ENCODE measurements around the gene MEGF6. TPM values are rescaled to one million over a fixed set of nuclear protein-coding genes. Genes with fewer than 3 reads are reported as not detected.

Gene MEGF6
- total and polyA plus RNA-seq, 2 of the 8 experiments (the other 6 are each of a cell fraction or from before 2014, with no cell fraction given), result 4.1 to 14.8 TPM

DNA sequence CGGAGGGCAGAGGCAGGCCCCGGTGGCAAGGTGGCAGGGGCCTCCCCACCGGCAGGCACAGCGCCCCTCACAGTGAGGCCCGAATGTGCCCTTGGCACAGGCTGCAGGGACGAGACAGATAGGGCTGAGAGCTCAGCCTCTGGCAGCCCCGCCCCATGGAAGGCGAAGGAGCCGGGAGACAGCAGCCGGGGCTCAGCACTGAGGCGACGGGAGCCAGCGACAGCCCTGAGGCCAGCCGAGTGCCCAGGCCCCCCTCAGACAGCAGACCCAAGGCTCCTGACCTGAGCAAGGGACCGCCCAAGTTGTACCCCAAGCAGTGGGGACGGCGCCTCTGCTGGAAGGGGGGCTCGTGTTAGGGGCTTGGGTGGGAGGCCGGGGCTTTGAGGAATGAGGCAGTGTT is 113.8 kb downstream of the MEGF6 start:
- 83% methylated on average over 17 of the region's 19 CpGs; no CpG with 5 or more reads in 1 of the 2 experiments for WGBS, 2 experiments (ENCODE audit: extremely low coverage in 1 of 2, insufficient coverage in 1 of 2, insufficient read length in 1 of 2, insufficient replicate concordance in 2 of 2, low coverage in 1 of 2, low lambda C conversion rate in 2 of 2, missing lambda C conversion rate in 1 of 2)
- no peak overlapping the region for H2AK5ac ChIP-seq (ENCODE audit: low read depth, low read length)
- no peaks in the 10 kb centered on the region for H3K79me2 ChIP-seq (ENCODE audit: control insufficient read depth in 1 of 2, insufficient read depth in 2 of 2, low read length in 2 of 2)
- H3K9ac ChIP-seq (replicated peaks in 1 of 4; ENCODE audit: extremely low read depth in 1 of 4, low read depth in 3 of 4, low read length in 3 of 4), result no peak overlapping the region
- CTCF ChIA-PET (ENCODE audit: partially characterized antibody), result interaction anchor here (0.9 to 2.4 kb wide), 4 partner anchors 9 to 121 kb away, joined by 3 to 9 read pairs (median 4); no protein-coding TSS in a partner anchor
- no peak overlapping the region for H2AFZ ChIP-seq (ENCODE audit: low read length)
- POLR2A ChIA-PET (ENCODE audit: partially characterized antibody), result no interaction called here
- H3K23me2 ChIP-seq (ENCODE audit: low read depth, low read length), result no peaks in the 10 kb centered on the region
- no peak overlapping the region for H3K14ac ChIP-seq (ENCODE audit: insufficient read length)
- H3K4ac ChIP-seq (replicated peaks; ENCODE audit: insufficient read length, low read depth, low read length), result no peak overlapping the region
- H2BK5ac ChIP-seq (ENCODE audit: low read depth, low read length), result no peak overlapping the region
- FAIRE-seq (no peak), DNase-seq (ENCODE audit: low read depth in 1 of 2, low spot score in 2 of 2) (no peak)
- H3K18ac ChIP-seq (ENCODE audit: extremely low read depth, low read length), result no peak overlapping the region
- H3K79me1 ChIP-seq (ENCODE audit: low read depth, low read length), result no peaks in the 10 kb centered on the region
- no peak overlapping the region for H2BK12ac ChIP-seq (ENCODE audit: low read depth, low read length)
- no peak overlapping the region for H2BK20ac ChIP-seq (ENCODE audit: low read length)
- H4K91ac ChIP-seq (replicated peaks; ENCODE audit: insufficient read length, low read length), result no peak overlapping the region
- H3K23ac ChIP-seq (ENCODE audit: insufficient read length), result no peak overlapping the region
- H2BK15ac ChIP-seq (ENCODE audit: low read length), result no peak overlapping the region
- no peak overlapping the region for H3K4me2 ChIP-seq (ENCODE audit: insufficient read depth in 1 of 2, low read depth in 2 of 2, low read length in 2 of 2)
- H2BK120ac ChIP-seq (replicated peaks; ENCODE audit: low read depth, low read length), result no peak overlapping the region
- H3K4me1 ChIP-seq (replicated peaks in 1 of 4; ENCODE audit: control insufficient read depth in 3 of 4, insufficient read depth in 4 of 4, low read length in 3 of 4), result peaks cover 0 to 4% (median 0%) of the 10 kb centered on the region in 4 experiments; a peak in 1 of 7 replicates
- peaks cover 2 to 10% of the 10 kb centered on the region in 2 experiments for H4K20me1 ChIP-seq (replicated peaks in 1 of 2; ENCODE audit: control insufficient read depth in 1 of 2, insufficient read depth in 2 of 2, low read length in 2 of 2)
- no peak overlapping the region for H3K56ac ChIP-seq (replicated peaks; ENCODE audit: insufficient read length, low read depth, low read length)
- H4K8ac ChIP-seq (ENCODE audit: extremely low read depth, insufficient read depth, low read length), result peak overlapping the region; percentile 25; the same call in 1 of the 2 replicates
- no peaks in the 10 kb centered on the region for H3K27me3 ChIP-seq (replicated peaks in 1 of 4; ENCODE audit: control insufficient read depth in 3 of 4, extremely low read depth in 1 of 4, insufficient read depth in 3 of 4, low read length in 3 of 4)
- H3K27ac ChIP-seq (ENCODE audit: low read depth, low read length), result no peak overlapping the region
- H3K9me3 ChIP-seq (ENCODE audit: insufficient read depth in 2 of 2, low read depth in 1 of 2, low read length in 1 of 2), result no peaks in the 10 kb centered on the region
- H4K5ac ChIP-seq (ENCODE audit: insufficient read length, low read depth, low read length), result no peak overlapping the region
- H3K4me3 ChIP-seq (ENCODE audit: extremely low read depth in 1 of 4, insufficient read depth in 2 of 4, low read depth in 3 of 4, low read length in 4 of 4), result no peak overlapping the region
- H3K36me3 ChIP-seq (ENCODE audit: control insufficient read depth in 2 of 4, insufficient read depth in 4 of 4, low read length in 3 of 4), result no peaks in the 10 kb centered on the region; a peak in 2 of 8 replicates
- TF ChIP-seq EGR1 (IDR thresholded peaks at IDR 0.05; ENCODE audit: borderline replicate concordance, low read depth, low read length) (no peak), SIRT6 (IDR thresholded peaks at IDR 0.05; ENCODE audit: low read length) (no peak), CHD2 (IDR thresholded peaks at IDR 0.05; ENCODE audit: low read length) (no peak), RFX5 (IDR thresholded peaks at IDR 0.05; ENCODE audit: borderline replicate concordance, low read depth, low read length) (no peak), PHF8 (conservative IDR thresholded peaks at IDR 0.05; ENCODE audit: low read depth, low read length) (no peak), EP300 (IDR thresholded peaks at IDR 0.05; ENCODE audit: borderline replicate concordance in 1 of 2, low read depth in 2 of 2, low read length in 2 of 2) (no peak), SP1 (IDR thresholded peaks at IDR 0.05; ENCODE audit: low read depth, low read length) (no peak), RBBP5 (IDR thresholded peaks at IDR 0.05; ENCODE audit: borderline replicate concordance, low read depth, low read length) (no peak)
- TF ChIP-seq, protein P1, sequence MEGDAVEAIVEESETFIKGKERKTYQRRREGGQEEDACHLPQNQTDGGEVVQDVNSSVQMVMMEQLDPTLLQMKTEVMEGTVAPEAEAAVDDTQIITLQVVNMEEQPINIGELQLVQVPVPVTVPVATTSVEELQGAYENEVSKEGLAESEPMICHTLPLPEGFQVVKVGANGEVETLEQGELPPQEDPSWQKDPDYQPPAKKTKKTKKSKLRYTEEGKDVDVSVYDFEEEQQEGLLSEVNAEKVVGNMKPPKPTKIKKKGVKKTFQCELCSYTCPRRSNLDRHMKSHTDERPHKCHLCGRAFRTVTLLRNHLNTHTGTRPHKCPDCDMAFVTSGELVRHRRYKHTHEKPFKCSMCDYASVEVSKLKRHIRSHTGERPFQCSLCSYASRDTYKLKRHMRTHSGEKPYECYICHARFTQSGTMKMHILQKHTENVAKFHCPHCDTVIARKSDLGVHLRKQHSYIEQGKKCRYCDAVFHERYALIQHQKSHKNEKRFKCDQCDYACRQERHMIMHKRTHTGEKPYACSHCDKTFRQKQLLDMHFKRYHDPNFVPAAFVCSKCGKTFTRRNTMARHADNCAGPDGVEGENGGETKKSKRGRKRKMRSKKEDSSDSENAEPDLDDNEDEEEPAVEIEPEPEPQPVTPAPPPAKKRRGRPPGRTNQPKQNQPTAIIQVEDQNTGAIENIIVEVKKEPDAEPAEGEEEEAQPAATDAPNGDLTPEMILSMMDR (IDR thresholded peaks at IDR 0.05; ENCODE audit: control extremely low read depth in 1 of 3, insufficient read depth in 1 of 3, low read depth in 1 of 3, low read length in 3 of 3), result no peak
- TF ChIP-seq, protein P2, sequence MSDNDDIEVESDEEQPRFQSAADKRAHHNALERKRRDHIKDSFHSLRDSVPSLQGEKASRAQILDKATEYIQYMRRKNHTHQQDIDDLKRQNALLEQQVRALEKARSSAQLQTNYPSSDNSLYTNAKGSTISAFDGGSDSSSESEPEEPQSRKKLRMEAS (IDR thresholded peaks at IDR 0.05), result no peak
- TF ChIP-seq, protein P3, sequence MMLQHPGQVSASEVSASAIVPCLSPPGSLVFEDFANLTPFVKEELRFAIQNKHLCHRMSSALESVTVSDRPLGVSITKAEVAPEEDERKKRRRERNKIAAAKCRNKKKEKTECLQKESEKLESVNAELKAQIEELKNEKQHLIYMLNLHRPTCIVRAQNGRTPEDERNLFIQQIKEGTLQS (IDR thresholded peaks at IDR 0.05; ENCODE audit: insufficient read depth, low read depth, low read length), result no peak

All from H1 (cell line).